H1 (cell line): ENCODE data around the gene ECE2. TPM values are rescaled to one million over a fixed set of nuclear protein-coding genes. Genes with fewer than 3 reads are reported as not detected.

Source experiments
- CTCF ChIA-PET: fragments of 300-600 bp; sonication (Branson Sonifier 250); formaldehyde crosslinking; loops from one replicate; lab custom pipeline; 2021; ENCODE audit not compliant: partially characterized antibody; lab: Charles Lee
- POLR2A ChIA-PET: fragments of 300-600 bp; sonication (Branson Sonifier 250); formaldehyde crosslinking; loops from one replicate; lab custom pipeline; 2021; ENCODE audit warnings: inconsistent platforms; ENCODE audit not compliant: partially characterized antibody; lab: Charles Lee
- DNase-seq, 2 experiments: peaks; one replicate each; pipeline versions ENCODE4 v3.0.0 to v3.0.0-alpha.2; 2010 to 2022; ENCODE audit warnings: low spot score in 2 of 2, low read depth in 1 of 2, mixed read lengths in 1 of 2
- FAIRE-seq: peaks from 2 replicates; lab custom pipeline; 2011; peaks lifted over from hg19 to GRCh38; lab: Jason Lieb, UNC
- H2AFZ ChIP-seq: 2 replicates; pipeline ENCODE4 v1.8.1; 2012; ENCODE audit warnings: low read length, inconsistent platforms
- H2AK5ac ChIP-seq: 2 replicates; pipeline ENCODE4 v1.6.1; 2013; ENCODE audit warnings: low read depth, low read length
- H2BK120ac ChIP-seq: replicated peaks from 2 replicates; pipeline ENCODE3; 2013; ENCODE audit warnings: low read depth, low read length, inconsistent platforms
- H2BK12ac ChIP-seq: 2 replicates; pipeline ENCODE4 v1.6.1; 2013; ENCODE audit warnings: low read depth, low read length
- H2BK15ac ChIP-seq: 2 replicates; pipeline ENCODE4 v1.6.1; 2013; ENCODE audit warnings: low read length
- H2BK20ac ChIP-seq: 2 replicates; pipeline ENCODE4 v1.6.1; 2013; ENCODE audit warnings: low read length
- H2BK5ac ChIP-seq: 2 replicates; pipeline ENCODE4 v1.6.1; 2013; ENCODE audit warnings: low read depth, low read length
- H3K14ac ChIP-seq: 2 replicates; pipeline ENCODE4 v1.6.1; 2013; ENCODE audit warnings: inconsistent platforms; ENCODE audit not compliant: insufficient read length
- H3K18ac ChIP-seq: 2 replicates; pipeline ENCODE4 v1.6.1; 2013; ENCODE audit warnings: low read length; ENCODE audit errors: extremely low read depth
- H3K23ac ChIP-seq: 2 replicates; pipeline ENCODE4 v1.6.1; 2013; ENCODE audit warnings: inconsistent platforms; ENCODE audit not compliant: insufficient read length
- H3K23me2 ChIP-seq: 2 replicates; pipeline ENCODE4 v1.6.1; 2013; ENCODE audit warnings: low read depth, low read length
- H3K27ac ChIP-seq: 2 replicates; pipeline ENCODE4 v1.6.1; 2011; ENCODE audit warnings: low read depth, low read length, inconsistent platforms
- H3K27me3 ChIP-seq, 4 experiments: replicated peaks in 1 of 4; 1 replicate in 1 of 4; 2 replicates in 3 of 4; pipeline versions ENCODE4 v1.6.1 to v1.8.1; 2011 to 2013; ENCODE audit warnings: low read length in 3 of 4, mild to moderate bottlenecking in 3 of 4, inconsistent platforms in 2 of 4, mixed read lengths in 2 of 4, moderate library complexity in 1 of 4; ENCODE audit not compliant: control insufficient read depth in 3 of 4, insufficient read depth in 3 of 4; ENCODE audit errors: extremely low read depth in 1 of 4
- H3K36me3 ChIP-seq, 4 experiments: 2 replicates each; pipeline versions ENCODE4 v1.6.1 to v1.8.1; 2011 to 2013; ENCODE audit warnings: mild to moderate bottlenecking in 4 of 4, low read length in 3 of 4, moderate library complexity in 2 of 4, control low read depth in 1 of 4, inconsistent platforms in 1 of 4; ENCODE audit not compliant: insufficient read depth in 4 of 4, control insufficient read depth in 2 of 4
- H3K4ac ChIP-seq: replicated peaks from 2 replicates; pipeline ENCODE3; 2013; ENCODE audit warnings: low read length, low read depth, mixed read lengths, inconsistent platforms; ENCODE audit not compliant: insufficient read length
- H3K4me1 ChIP-seq, 4 experiments: replicated peaks in 1 of 4; 1 replicate in 1 of 4; 2 replicates in 3 of 4; pipeline versions ENCODE4 v1.6.1 to v1.8.1; 2011 to 2013; ENCODE audit warnings: low read length in 3 of 4, inconsistent platforms in 2 of 4, mixed read lengths in 1 of 4; ENCODE audit not compliant: insufficient read depth in 4 of 4, control insufficient read depth in 3 of 4
- H3K4me2 ChIP-seq, 2 experiments: 2 replicates each; pipeline versions ENCODE4 v1.6.1 to v1.8.1; 2011 to 2013; ENCODE audit warnings: low read depth in 2 of 2, low read length in 2 of 2, control low read depth in 1 of 2, inconsistent platforms in 1 of 2, mild to moderate bottlenecking in 1 of 2; ENCODE audit not compliant: insufficient read depth in 1 of 2
- H3K4me3 ChIP-seq, 4 experiments: fragments of 200-600, 300-600 bp in 1 of 4; sonication (generic), shearing (Covaris generic), sonication (Bioruptor Twin) in 1 of 4; 2 replicates each; pipeline versions ENCODE4 v1.5.1 to v1.8.1; 2011 to 2016; ENCODE audit warnings: low read length in 4 of 4, low read depth in 3 of 4, control low read depth in 2 of 4, inconsistent platforms in 2 of 4, mild to moderate bottlenecking in 2 of 4, mixed read lengths in 1 of 4, moderate library complexity in 1 of 4; ENCODE audit not compliant: insufficient read depth in 2 of 4; ENCODE audit errors: extremely low read depth in 1 of 4
- H3K56ac ChIP-seq: replicated peaks from 2 replicates; pipeline ENCODE3; 2013; ENCODE audit warnings: low read depth, mild to moderate bottlenecking, mixed read lengths, low read length, inconsistent platforms; ENCODE audit not compliant: insufficient read length
- H3K79me1 ChIP-seq: 2 replicates; pipeline ENCODE4 v1.6.1; 2013; ENCODE audit warnings: low read depth, low read length, control low read depth
- H3K79me2 ChIP-seq, 2 experiments: 2 replicates each; pipeline versions ENCODE4 v1.6.1 to v1.8.1; 2012 to 2013; ENCODE audit warnings: low read length in 2 of 2, mild to moderate bottlenecking in 2 of 2, inconsistent platforms in 1 of 2; ENCODE audit not compliant: insufficient read depth in 2 of 2, control insufficient read depth in 1 of 2
- H3K9ac ChIP-seq, 4 experiments: replicated peaks in 1 of 4; 1 replicate in 1 of 4; 2 replicates in 3 of 4; pipeline versions ENCODE4 v1.6.1 to v1.8.1; 2011 to 2013; ENCODE audit warnings: low read depth in 3 of 4, low read length in 3 of 4, control low read depth in 2 of 4, mild to moderate bottlenecking in 2 of 4, moderate library complexity in 2 of 4, inconsistent platforms in 1 of 4; ENCODE audit errors: extremely low read depth in 1 of 4
- H3K9me3 ChIP-seq, 2 experiments: 2 replicates each; pipeline versions ENCODE4 v1.6.1 to v1.8.1; 2012 to 2013; ENCODE audit warnings: mild to moderate bottlenecking in 2 of 2, moderate library complexity in 2 of 2, control low read depth in 1 of 2, inconsistent platforms in 1 of 2, low read depth in 1 of 2, low read length in 1 of 2, mixed read lengths in 1 of 2; ENCODE audit not compliant: insufficient read depth in 2 of 2
- H4K20me1 ChIP-seq, 2 experiments: replicated peaks in 1 of 2; 2 replicates each; pipeline versions ENCODE3 to v1.8.1; 2011 to 2013; ENCODE audit warnings: inconsistent platforms in 2 of 2, low read length in 2 of 2, mild to moderate bottlenecking in 1 of 2; ENCODE audit not compliant: insufficient read depth in 2 of 2, control insufficient read depth in 1 of 2
- H4K5ac ChIP-seq: 2 replicates; pipeline ENCODE4 v1.6.1; 2013; ENCODE audit warnings: low read length, low read depth, mixed read lengths, inconsistent platforms; ENCODE audit not compliant: insufficient read length
- H4K8ac ChIP-seq: 2 replicates; pipeline ENCODE4 v1.8.0; 2013; ENCODE audit warnings: mild to moderate bottlenecking, moderate library complexity, low read length, inconsistent platforms; ENCODE audit not compliant: insufficient read depth; ENCODE audit errors: extremely low read depth
- H4K91ac ChIP-seq: replicated peaks from 2 replicates; pipeline ENCODE3; 2013; ENCODE audit warnings: low read length, mixed read lengths, inconsistent platforms; ENCODE audit not compliant: insufficient read length
- ASH2L ChIP-seq: fragments of 200-600, 300-600 bp; sonication (generic); IDR thresholded peaks from one replicate; pipeline ENCODE4 v1.7.1; 2017; ENCODE audit warnings: low read length
- CBX8 ChIP-seq: fragments of 300-800, 300-1000 bp; sonication (generic); IDR thresholded peaks from 2 replicates; pipeline ENCODE4 v1.7.1; 2016; ENCODE audit warnings: low read depth, low read length, borderline replicate concordance
- EGR1 ChIP-seq: IDR thresholded peaks from 2 replicates; pipeline ENCODE4 v1.6.1; 2011; ENCODE audit warnings: low read depth, low read length, borderline replicate concordance
- JUND ChIP-seq: IDR thresholded peaks from 2 replicates; pipeline ENCODE4 v1.6.1; 2011; ENCODE audit warnings: mild to moderate bottlenecking, improper control_type of control experiment, low read length
- KDM5A ChIP-seq: fragments of 200-600 bp; IDR thresholded peaks from 2 replicates; pipeline ENCODE4 v1.7.1; 2012; ENCODE audit warnings: mild to moderate bottlenecking, low read length, inconsistent platforms, mixed read lengths
- RAD21 ChIP-seq, 2 experiments: IDR thresholded peaks in 1 of 2; conservative IDR thresholded peaks in 1 of 2; 2 replicates each; pipeline ENCODE4 v1.6.1; 2011; ENCODE audit warnings: low read depth in 2 of 2, low read length in 2 of 2, improper control_type of control experiment in 1 of 2, inconsistent platforms in 1 of 2, mild to moderate bottlenecking in 1 of 2, moderate library complexity in 1 of 2
- SUZ12 ChIP-seq: fragments of 200-600 bp; sonication (generic); IDR thresholded peaks from 2 replicates; pipeline ENCODE4 v1.6.1; 2012; ENCODE audit warnings: mild to moderate bottlenecking, inconsistent platforms, low read length, moderate library complexity, mixed read lengths
- TAF7 ChIP-seq: optimal IDR thresholded peaks from 2 replicates; pipeline ENCODE3; 2011; ENCODE audit warnings: low read depth, mild to moderate bottlenecking, inconsistent platforms, low read length, moderate library complexity, borderline replicate concordance
- TBP ChIP-seq: IDR thresholded peaks from 2 replicates; pipeline ENCODE4 v1.6.1; 2011; ENCODE audit warnings: low read depth, low read length, improper control_type of control experiment
- WGBS, 2 experiments: shearing (Covaris generic) in 1 of 2; methylation state at CpG; one replicate each; pipeline versions ENCODE4 v1.1.6 to v1.1.7; 2013 to 2015; ENCODE audit warnings: low lambda C conversion rate in 2 of 2, mixed read lengths in 2 of 2, inconsistent platforms in 1 of 2, low coverage in 1 of 2, missing lambda C conversion rate in 1 of 2; ENCODE audit not compliant: insufficient replicate concordance in 2 of 2, insufficient coverage in 1 of 2, insufficient read length in 1 of 2; ENCODE audit errors: extremely low coverage in 1 of 2, missing lambda C conversion rate in 1 of 2; 5-methylcytosine and 5-hydroxymethylcytosine counted together
- polyA plus RNA-seq, 7 experiments: library from polyadenylated mRNA; depleted of rRNA in 3 of 7; stranded (reverse) in 5 of 7; unstranded in 2 of 7; fragments of >200 nt in 5 of 7; fragments of 200-250 nt in 2 of 7; gene quantifications; 1 replicate in 5 of 7; 2 replicates in 1 of 7; 4 replicates in 1 of 7; pipeline versions ENCODE4 v1.2.1 to v1.2.3, GENCODE V29; 2011 to 2013; ENCODE audit warnings: missing spikeins in 2 of 7, mixed read lengths in 2 of 7
- total RNA-seq: library from RNA; stranded (reverse); fragmentation: NEBNext Ultra II Directional; extraction: Animal tissue kit (Norgen Biotek cat#: 25700); gene quantifications from 2 replicates; pipeline ENCODE4 v1.2.1, GENCODE V29; 2021
- TF ChIP-seq, protein P1 (sequence below): IDR thresholded peaks from 2 replicates; pipeline ENCODE4 v1.6.1; 2012; ENCODE audit warnings: inconsistent platforms
- TF ChIP-seq, protein P2 (sequence below): IDR thresholded peaks from 2 replicates; pipeline ENCODE4 v1.6.1; 2012; ENCODE audit warnings: inconsistent platforms

ECE2 gene
- total and polyA plus RNA-seq, 2 of the 8 experiments (the other 6 are each of a cell fraction or from before 2014, with no cell fraction given): 0.44 to 0.86 TPM

DNA sequence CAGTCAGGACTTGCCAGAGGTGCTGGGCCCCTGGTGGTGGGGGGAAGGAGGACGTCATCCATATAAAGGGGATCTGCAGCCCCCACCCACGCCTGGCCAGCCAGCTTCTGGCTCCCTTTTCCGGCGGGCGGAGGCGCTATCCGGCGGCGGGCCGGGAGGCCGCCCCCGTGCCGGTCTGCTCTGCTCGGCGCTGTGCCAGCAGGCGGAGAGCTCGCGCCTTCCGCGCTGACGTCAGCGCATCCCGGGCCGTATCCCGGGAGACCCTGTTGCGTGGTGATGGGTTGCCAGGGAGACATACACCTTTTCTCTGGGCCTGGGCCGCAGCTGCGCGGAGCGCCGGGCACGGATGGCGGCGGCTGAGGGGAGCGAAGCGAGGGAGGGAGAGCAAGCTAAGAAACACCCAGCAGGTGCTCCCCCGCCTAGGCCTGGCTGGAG, 62.7 kb downstream of the ECE2 start:
- Histone ChIP-seq H3K4me3 (peak overlapping the region in 3 of 4 experiments; percentile 12 to 50 (median 32); a peak in 4 of 8 replicates), H2AK5ac (no peak overlapping the region), H3K23me2 (peaks cover 14% of the 10 kb centered on the region), H2BK5ac (no peak overlapping the region; the same call in 1 of the 2 replicates), H2BK12ac (no peak overlapping the region), H3K27ac (peak overlapping the region; percentile 32; the same call in 1 of the 2 replicates), H4K20me1 (peaks cover 14 to 31% of the 10 kb centered on the region in 2 experiments), H3K4me1 (peaks cover 5 to 27% (median 18%) of the 10 kb centered on the region in 4 experiments), H3K14ac (no peak overlapping the region), H3K36me3 (peaks cover 7 to 19% (median 16%) of the 10 kb centered on the region in 4 experiments; a peak in 7 of 8 replicates), H4K8ac (peak overlapping the region; percentile 81; the same call in 1 of the 2 replicates), H2BK20ac (no peak overlapping the region), H4K91ac (no peak overlapping the region), H3K4me2 (peak overlapping the region; percentile 72 to 98), H2AFZ (no peak overlapping the region), H2BK120ac (no peak overlapping the region), H3K79me2 (peaks cover 0 to 2% of the 10 kb centered on the region in 2 experiments; a peak in 1 of 4 replicates), H2BK15ac (no peak overlapping the region), H3K27me3 (no peaks in the 10 kb centered on the region), H3K79me1 (peaks cover 9% of the 10 kb centered on the region), H3K4ac (no peak overlapping the region), H3K56ac (no peak overlapping the region), H4K5ac (no peak overlapping the region), H3K9me3 (no peaks in the 10 kb centered on the region), H3K23ac (no peak overlapping the region), H3K18ac (no peak overlapping the region), H3K9ac (peak overlapping the region in 2 of 4 experiments; percentile 34 to 53; a peak in 3 of 7 replicates)
- DNase-seq (peak; percentile 70 to 86), FAIRE-seq (no peak)
- 10% methylated on average over 24 of the region's 37 CpGs; no CpG with 5 or more reads in 1 of the 2 experiments for WGBS, 2 experiments
- POLR2A ChIA-PET: interaction anchor here (0.8 to 3.6 kb wide), 13 partner anchors 9 to 155 kb away, joined by 3 to 30 read pairs (median 6); partner anchors contain the start of gene EIF4G1
- CTCF ChIA-PET: interaction anchor here (0.6 to 3.6 kb wide), 12 partner anchors 9 to 1367 kb away, joined by 3 to 16 read pairs (median 5); no protein-coding TSS in a partner anchor
- TF ChIP-seq CBX8 (no peak), RAD21 (IDR thresholded peaks at IDR 0.05 in 1 of 2, conservative IDR thresholded peaks at IDR 0.05 in 1 of 2; ENCODE audit: low read depth in 2 of 2, low read length in 2 of 2) (no peak; a peak in 1 of 4 replicates), TBP (peak; percentile 29; the same call in 1 of the 2 replicates), KDM5A (no peak), JUND (peak; percentile 78; the same call in 1 of the 2 replicates), TAF7 (no peak), EGR1 (peak; percentile 86; the same call in 1 of the 2 replicates), ASH2L (peak; percentile 35), SUZ12 (no peak)
- TF ChIP-seq, protein P1, sequence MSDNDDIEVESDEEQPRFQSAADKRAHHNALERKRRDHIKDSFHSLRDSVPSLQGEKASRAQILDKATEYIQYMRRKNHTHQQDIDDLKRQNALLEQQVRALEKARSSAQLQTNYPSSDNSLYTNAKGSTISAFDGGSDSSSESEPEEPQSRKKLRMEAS: peak; percentile 52
- TF ChIP-seq, protein P2, sequence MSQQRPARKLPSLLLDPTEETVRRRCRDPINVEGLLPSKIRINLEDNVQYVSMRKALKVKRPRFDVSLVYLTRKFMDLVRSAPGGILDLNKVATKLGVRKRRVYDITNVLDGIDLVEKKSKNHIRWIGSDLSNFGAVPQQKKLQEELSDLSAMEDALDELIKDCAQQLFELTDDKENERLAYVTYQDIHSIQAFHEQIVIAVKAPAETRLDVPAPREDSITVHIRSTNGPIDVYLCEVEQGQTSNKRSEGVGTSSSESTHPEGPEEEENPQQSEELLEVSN: peak; percentile 15; the same call in 1 of the 2 replicates
